Activated CD4-positive, alpha-beta memory T cell treated with anti-CD3 and anti-CD28 coated beads for 36 hours (primary cell): Measurements from ENCODE around the gene HDAC11. TPM values are rescaled to one million over a fixed set of nuclear protein-coding genes. Genes with fewer than 3 reads are reported as not detected.

Experiments
- CTCF ChIA-PET: fragments of 350-600 bp; sonication (Branson Sonifier 250); formaldehyde crosslinking; loops from one replicate; lab custom pipeline; 2021; ENCODE audit warnings: antibody characterized with exemption, inconsistent platforms; lab: Charles Lee
- POLR2A ChIA-PET: fragments of 350-600 bp; sonication (Branson Sonifier 250); formaldehyde crosslinking; loops from one replicate; lab custom pipeline; 2021; ENCODE audit warnings: antibody characterized with exemption; lab: Charles Lee
- DNase-seq: peaks from one replicate; pipeline ENCODE4 v3.0.0-alpha.2; 2020
- H3K27ac Mint-ChIP-seq: one replicate; pipeline ENCODE4 v1.8.0; 2021; ENCODE audit warnings: mixed read lengths
- H3K27me3 Mint-ChIP-seq: one replicate; pipeline ENCODE4 v1.8.0; 2021; ENCODE audit warnings: mixed read lengths
- H3K36me3 Mint-ChIP-seq: one replicate; pipeline ENCODE4 v1.8.0; 2021; ENCODE audit warnings: mixed read lengths
- H3K4me1 Mint-ChIP-seq: one replicate; pipeline ENCODE4 v1.8.0; 2021; ENCODE audit warnings: low read depth, mixed read lengths
- H3K4me3 Mint-ChIP-seq: one replicate; pipeline ENCODE4 v1.8.0; 2021; ENCODE audit warnings: mild to moderate bottlenecking, mixed read lengths
- H3K9me3 Mint-ChIP-seq: one replicate; pipeline ENCODE4 v1.8.0; 2021; ENCODE audit warnings: mixed read lengths
- intact Hi-C: fragments of 100-400 bp; cut with micrococcal nuclease; formaldehyde crosslinking; loops from one replicate; pipeline ENCODE4 v1.15.1; 2023
- total RNA-seq, 2 experiments: library from RNA; stranded (reverse); gene quantifications; one replicate each; pipeline ENCODE4 v1.2.3, GENCODE V29; 2021

The HDAC11 gene
- total RNA-seq, 2 experiments from 2014 or later, result 3.3 to 4.3 TPM

DNA sequence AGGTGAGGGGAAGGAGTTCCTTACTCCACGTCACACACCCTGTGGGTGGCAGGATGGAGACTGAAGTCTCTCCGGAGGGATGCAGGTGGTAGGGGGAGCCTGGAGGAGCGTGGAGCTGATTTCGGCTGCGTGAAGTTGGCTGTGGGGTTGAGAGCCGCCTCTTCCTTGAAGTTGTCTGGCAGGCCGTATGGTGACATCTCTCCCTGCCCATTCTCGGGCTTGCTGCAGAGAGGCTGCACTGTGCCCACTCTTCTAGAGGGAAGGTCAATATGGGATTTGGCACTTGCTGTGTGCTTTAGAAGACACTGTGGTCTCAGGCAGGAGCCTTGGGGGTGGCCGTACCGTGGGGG is 55.4 kb downstream of the HDAC11 start:
- Mint-ChIP-seq H3K27me3 (peaks cover 10% of the 10 kb centered on the region), H3K4me1 (peaks cover 3% of the 10 kb centered on the region), H3K4me3 (no peak overlapping the region), H3K36me3 (no peaks in the 10 kb centered on the region), H3K27ac (no peak overlapping the region), H3K9me3 (no peaks in the 10 kb centered on the region)
- intact Hi-C loops, result no loop called here
- ChIA-PET POLR2A (no interaction called here), CTCF (no interaction called here)
- DNase-seq, result no peak

- Mint-ChIP-seq H3K4me3 (no peak overlapping the region), H3K4me1 (peaks cover 3% of the 10 kb centered on the region), H3K9me3 (peaks cover 1% of the 10 kb centered on the region), H3K27ac (no peak overlapping the region), H3K27me3 (peaks cover 10% of the 10 kb centered on the region), H3K36me3 (no peaks in the 10 kb centered on the region)
- POLR2A ChIA-PET, result no interaction called here
- CTCF ChIA-PET, result no interaction called here
- DNase-seq, result no peak
- intact Hi-C loops, result no loop called here
These were observed 55.8 kb downstream of the HDAC11 start for GRCh38 chr3:13535905-13536304.

GRCh38 chr3:13536432-13536831 is 56.3 kb downstream of the HDAC11 start:
- CTCF ChIA-PET, result interaction anchor here (0.7 kb wide), 1 partner anchor 113 kb away, joined by 3 read pairs; no protein-coding TSS in a partner anchor
- no peak overlapping the region for H3K27ac Mint-ChIP-seq
- no peaks in the 10 kb centered on the region for H3K36me3 Mint-ChIP-seq
- peaks cover 5% of the 10 kb centered on the region for H3K9me3 Mint-ChIP-seq
- no peak overlapping the region for H3K4me3 Mint-ChIP-seq
- intact Hi-C loops, result no loop called here
- peaks cover 3% of the 10 kb centered on the region for H3K4me1 Mint-ChIP-seq
- POLR2A ChIA-PET, result no interaction called here
- no peak for DNase-seq
- peaks cover 10% of the 10 kb centered on the region for H3K27me3 Mint-ChIP-seq

DNA sequence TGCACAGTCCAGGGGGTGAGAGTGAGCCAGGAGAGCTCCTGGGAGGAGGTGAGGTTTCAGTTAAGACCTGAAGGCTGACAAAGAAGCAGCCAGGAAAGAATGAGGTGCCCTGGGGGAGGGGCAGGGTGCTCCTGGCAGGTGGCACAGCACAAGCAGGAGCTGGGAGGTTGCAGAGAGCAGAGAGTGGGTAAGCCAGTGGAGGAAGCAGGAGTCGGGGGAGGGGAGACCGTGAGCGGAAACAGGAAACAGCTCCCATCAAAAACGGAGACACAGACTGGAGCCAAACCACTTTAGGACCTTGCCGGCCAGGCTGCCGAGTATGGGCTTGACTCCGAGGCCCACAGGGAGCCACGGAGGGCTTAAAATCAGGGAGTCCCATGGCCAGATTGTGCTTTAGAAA is 56.7 kb downstream of the HDAC11 start:
- peaks cover 10% of the 10 kb centered on the region for H3K27me3 Mint-ChIP-seq
- CTCF ChIA-PET, result interaction anchor here (0.7 kb wide), 1 partner anchor 113 kb away, joined by 3 read pairs; no protein-coding TSS in a partner anchor

DNA sequence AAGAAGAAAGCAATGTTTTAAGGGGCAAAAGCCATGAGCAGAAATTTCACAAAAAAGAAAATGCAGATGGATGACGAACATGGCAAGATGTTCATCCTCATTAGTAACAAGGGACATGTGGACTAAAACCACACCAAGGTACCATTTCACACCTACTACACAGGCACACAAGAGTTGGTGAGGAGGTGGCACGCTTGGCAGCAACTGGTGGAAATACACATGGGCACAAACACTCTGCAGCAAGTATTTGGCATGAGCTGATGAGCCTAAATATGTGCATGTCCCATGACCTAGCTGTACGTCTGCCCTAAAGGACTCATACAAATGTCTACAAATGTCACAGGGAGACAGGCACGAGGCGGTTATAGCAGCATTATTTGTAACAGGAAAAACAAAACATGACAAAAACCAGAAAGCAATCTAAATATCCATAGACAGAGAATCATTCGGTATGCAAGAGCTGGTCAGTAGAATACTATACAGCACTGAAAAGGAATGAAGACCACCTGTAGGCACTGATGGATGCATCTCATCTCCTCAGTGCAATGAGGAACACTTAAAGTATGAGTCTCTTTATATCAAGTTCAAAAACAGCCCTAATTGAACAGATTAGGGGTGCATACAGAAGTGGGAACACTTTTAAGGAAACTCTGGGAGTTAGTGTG is 57.3 kb downstream of the HDAC11 start:
- H3K4me1 Mint-ChIP-seq, result peaks cover 3% of the 10 kb centered on the region
- POLR2A ChIA-PET, result no interaction called here
- CTCF ChIA-PET, result no interaction called here
- no peaks in the 10 kb centered on the region for H3K36me3 Mint-ChIP-seq
- DNase-seq, result no peak
- no peak overlapping the region for H3K27ac Mint-ChIP-seq
- peaks cover 10% of the 10 kb centered on the region for H3K27me3 Mint-ChIP-seq
- intact Hi-C loops, result no loop called here
- H3K9me3 Mint-ChIP-seq, result peaks cover 11% of the 10 kb centered on the region
- H3K4me3 Mint-ChIP-seq, result no peak overlapping the region

More for the DNA sequence above, 56.7 kb downstream of the HDAC11 start:
- no peaks in the 10 kb centered on the region for H3K36me3 Mint-ChIP-seq
- intact Hi-C loops, result no loop called here
- H3K9me3 Mint-ChIP-seq, result peaks cover 7% of the 10 kb centered on the region
- H3K4me3 Mint-ChIP-seq, result no peak overlapping the region
- no peak for DNase-seq
- no peak overlapping the region for H3K27ac Mint-ChIP-seq
- POLR2A ChIA-PET, result no interaction called here
- H3K4me1 Mint-ChIP-seq, result peaks cover 3% of the 10 kb centered on the region

- intact Hi-C loops, result no loop called here
- Mint-ChIP-seq H3K36me3 (no peaks in the 10 kb centered on the region), H3K9me3 (peaks cover 12% of the 10 kb centered on the region), H3K4me3 (no peak overlapping the region), H3K27me3 (peaks cover 10% of the 10 kb centered on the region), H3K4me1 (peaks cover 3% of the 10 kb centered on the region), H3K27ac (no peak overlapping the region)
- ChIA-PET CTCF (no interaction called here), POLR2A (no interaction called here)
- no peak for DNase-seq
These were observed 57.8 kb downstream of the HDAC11 start for GRCh38 chr3:13537909-13538296.

DNA sequence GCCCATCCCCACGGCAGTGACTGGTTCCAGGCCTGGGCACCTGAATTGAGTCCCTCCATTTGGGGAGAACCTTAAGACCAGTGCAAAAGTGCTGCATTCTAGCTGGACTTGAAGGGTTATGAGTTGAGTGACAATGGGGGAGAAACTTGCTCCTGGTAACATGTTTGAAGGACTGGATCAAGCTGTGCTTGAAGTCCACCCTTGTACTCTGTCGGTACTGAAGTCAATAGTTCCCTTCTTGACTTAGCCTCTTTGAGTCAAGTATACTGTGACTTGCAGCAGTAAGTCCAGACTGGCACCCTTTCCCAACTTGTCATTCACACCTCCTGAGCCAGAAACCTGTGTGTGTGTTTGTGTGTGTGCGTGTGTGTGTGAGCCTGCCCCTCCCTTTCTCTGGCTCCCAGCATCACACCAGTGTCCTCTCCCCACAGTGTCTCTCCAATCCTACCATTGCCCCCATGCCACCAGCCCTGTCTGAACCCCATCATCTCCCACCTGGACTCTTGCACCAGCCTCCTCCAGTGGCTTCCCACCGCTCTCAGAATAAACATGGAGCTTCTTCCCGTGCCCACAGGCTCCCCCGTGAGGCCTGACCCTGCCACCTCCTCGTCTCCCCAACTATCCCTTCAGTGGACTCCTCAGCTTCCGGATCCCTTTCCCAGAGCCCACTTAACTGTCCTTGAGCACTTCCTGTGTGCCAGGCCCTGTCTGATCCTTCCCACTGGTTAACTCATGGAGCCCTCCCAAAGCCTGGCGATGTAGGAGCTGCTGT is 58.6 kb downstream of the HDAC11 start:
- CTCF ChIA-PET, result no interaction called here
- intact Hi-C loops, result no loop called here
- Mint-ChIP-seq H3K27me3 (peaks cover 10% of the 10 kb centered on the region), H3K36me3 (no peaks in the 10 kb centered on the region), H3K4me3 (no peak overlapping the region), H3K27ac (no peak overlapping the region), H3K4me1 (peaks cover 3% of the 10 kb centered on the region), H3K9me3 (peaks cover 12% of the 10 kb centered on the region)
- DNase-seq, result no peak
- POLR2A ChIA-PET, result no interaction called here

DNA sequence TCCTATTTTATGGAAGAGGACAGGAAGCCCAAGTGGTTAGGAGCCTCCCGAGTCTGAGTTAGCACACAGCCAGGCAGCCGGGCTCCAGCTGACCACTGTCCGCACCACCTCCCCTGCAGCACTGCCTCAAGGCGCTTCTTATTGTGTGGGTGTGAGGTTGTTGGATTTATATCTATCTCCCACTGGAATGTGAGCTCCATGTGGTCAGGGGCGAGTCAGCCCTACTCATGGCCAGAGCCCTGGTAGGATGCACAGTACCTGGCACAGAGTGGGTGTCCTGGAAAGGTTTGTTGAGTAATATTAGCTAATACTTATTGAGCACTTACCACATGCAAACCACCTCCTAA is 59.2 kb downstream of the HDAC11 start:
- ChIA-PET POLR2A (no interaction called here), CTCF (no interaction called here)
- Mint-ChIP-seq H3K4me1 (peaks cover 7% of the 10 kb centered on the region), H3K9me3 (peaks cover 12% of the 10 kb centered on the region), H3K27ac (no peak overlapping the region), H3K4me3 (no peak overlapping the region), H3K36me3 (no peaks in the 10 kb centered on the region), H3K27me3 (peaks cover 10% of the 10 kb centered on the region)
- intact Hi-C loops, result no loop called here
- no peak for DNase-seq

DNA sequence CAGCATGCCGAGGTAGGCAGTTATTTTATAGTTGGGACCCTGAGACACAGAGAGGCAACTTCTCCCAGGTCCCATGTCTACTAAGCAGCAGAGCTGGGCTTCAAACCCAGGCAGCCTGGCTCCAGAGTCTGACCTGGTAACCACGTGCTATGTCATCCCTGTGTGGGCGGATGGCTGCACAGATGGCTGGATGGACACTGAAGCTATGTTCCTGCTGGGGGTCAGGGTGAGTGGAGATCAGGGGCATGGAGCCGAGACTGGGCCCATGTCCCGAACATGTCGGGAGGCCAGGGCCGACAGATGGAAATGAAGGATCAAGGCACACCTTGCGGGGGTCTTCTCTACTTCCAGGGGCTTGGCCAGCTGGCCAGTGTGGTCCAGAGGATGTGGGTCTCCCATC is 59.6 kb downstream of the HDAC11 start:
- ChIA-PET CTCF (no interaction called here), POLR2A (no interaction called here)
- Mint-ChIP-seq H3K27me3 (peaks cover 10% of the 10 kb centered on the region), H3K9me3 (peaks cover 12% of the 10 kb centered on the region), H3K4me3 (no peak overlapping the region), H3K27ac (no peak overlapping the region), H3K36me3 (no peaks in the 10 kb centered on the region), H3K4me1 (peaks cover 12% of the 10 kb centered on the region)
- no peak for DNase-seq
- intact Hi-C loops, result no loop called here

DNA sequence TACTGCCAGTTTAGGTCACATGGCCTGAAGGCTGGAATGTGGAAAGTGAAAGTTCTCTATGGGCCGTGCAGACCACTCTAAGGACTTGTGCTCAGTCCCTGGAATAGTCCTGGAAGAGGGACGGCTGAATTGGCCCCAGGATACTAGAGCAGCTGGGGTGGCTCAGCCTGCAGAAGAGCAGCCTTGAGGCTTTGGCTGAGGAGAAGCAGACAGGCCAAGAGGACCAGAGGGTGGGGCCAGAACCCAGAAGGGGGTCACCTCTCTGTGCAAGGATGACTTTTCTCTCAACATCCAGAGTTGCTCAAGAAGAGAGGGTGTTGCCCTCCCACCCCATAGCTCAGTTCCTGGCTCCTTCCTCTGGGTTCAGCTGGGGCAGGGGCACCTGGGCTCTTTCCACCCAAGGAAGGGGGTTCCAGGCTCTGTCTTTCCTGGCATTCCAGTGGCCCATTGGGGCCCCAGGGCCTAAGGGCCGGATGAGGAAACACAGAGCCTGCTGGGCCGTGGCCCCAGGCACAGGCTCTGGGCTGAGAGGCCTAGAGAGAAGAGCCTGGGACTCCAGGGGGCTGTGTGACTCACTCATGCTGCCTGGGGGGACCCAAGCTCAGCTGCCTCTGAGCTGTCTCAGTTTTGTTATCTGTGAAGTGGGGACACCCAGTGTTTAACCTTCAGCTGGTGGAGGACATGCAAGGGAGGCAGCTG is 60.3 kb downstream of the HDAC11 start:
- H3K4me1 Mint-ChIP-seq, result peaks cover 19% of the 10 kb centered on the region
- H3K36me3 Mint-ChIP-seq, result no peaks in the 10 kb centered on the region
- H3K27ac Mint-ChIP-seq, result no peak overlapping the region
- no peak overlapping the region for H3K4me3 Mint-ChIP-seq
- POLR2A ChIA-PET, result no interaction called here
- H3K27me3 Mint-ChIP-seq, result peaks cover 13% of the 10 kb centered on the region
- DNase-seq, result no peak
- CTCF ChIA-PET, result interaction anchor here (1.3 kb wide), 1 partner anchor 110 kb away, joined by 3 read pairs; no protein-coding TSS in a partner anchor
- intact Hi-C loops, result no loop called here
- peaks cover 12% of the 10 kb centered on the region for H3K9me3 Mint-ChIP-seq

GRCh38 chr3:13541691-13542090 is 61.6 kb downstream of the HDAC11 start:
- no peak overlapping the region for H3K27ac Mint-ChIP-seq
- ChIA-PET POLR2A (no interaction called here), CTCF (interaction anchor here (1.3 kb wide), 1 partner anchor 108 kb away, joined by 3 read pairs; no protein-coding TSS in a partner anchor)
- DNase-seq, result no peak
- intact Hi-C loops, result no loop called here
- peaks cover 17% of the 10 kb centered on the region for H3K4me1 Mint-ChIP-seq
- H3K27me3 Mint-ChIP-seq, result peaks cover 16% of the 10 kb centered on the region
- peaks cover 12% of the 10 kb centered on the region for H3K9me3 Mint-ChIP-seq
- H3K36me3 Mint-ChIP-seq, result no peaks in the 10 kb centered on the region
- H3K4me3 Mint-ChIP-seq, result no peak overlapping the region

DNA sequence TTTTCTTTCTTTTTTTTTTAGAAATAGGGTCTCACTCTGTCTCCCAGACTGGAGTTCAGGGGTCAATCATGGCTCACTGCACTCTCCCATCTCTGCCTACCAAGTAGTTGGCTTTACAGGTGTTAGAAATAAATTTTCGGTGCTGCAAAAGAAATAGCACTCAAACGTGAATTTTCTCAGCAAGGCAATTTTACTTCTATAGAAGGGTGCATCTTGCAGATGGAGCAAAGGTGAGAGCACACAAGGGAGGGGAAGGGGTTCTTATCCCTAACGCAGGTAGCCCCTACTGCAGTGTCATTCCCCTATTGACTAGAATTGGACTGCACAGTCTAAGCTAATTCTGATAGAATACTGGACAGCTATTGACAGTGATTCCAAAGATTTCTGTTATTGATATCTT is 62.0 kb downstream of the HDAC11 start:
- intact Hi-C loops, result no loop called here
- POLR2A ChIA-PET, result no interaction called here

More for the DNA sequence above, 62.0 kb downstream of the HDAC11 start:
- CTCF ChIA-PET, result no interaction called here
- Mint-ChIP-seq H3K36me3 (no peaks in the 10 kb centered on the region), H3K4me3 (no peak overlapping the region), H3K27ac (no peak overlapping the region), H3K27me3 (peaks cover 15% of the 10 kb centered on the region), H3K4me1 (peaks cover 16% of the 10 kb centered on the region), H3K9me3 (peaks cover 12% of the 10 kb centered on the region)
- no peak for DNase-seq
